ENCODE results near the gene PRKCA.

Gene PRKCA

GRCh38 chr17:66413559-66414520 is 111.4 kb downstream of the PRKCA start:
- H3K4me3 ChIP-seq (ENCODE audit: low read length) = no peak overlapping the region
- no peaks in the 10 kb centered on the region for H3K27me3 ChIP-seq (ENCODE audit: control insufficient read depth, insufficient read depth, low read length)
- H3K27ac ChIP-seq (ENCODE audit: low read length) = no peak overlapping the region
- WGBS (ENCODE audit: insufficient coverage, insufficient read length) = no CpG with 5 or more reads among the region's 13 CpGs
- no peak for DNase-seq (ENCODE audit: low read depth, low spot score)
- no peaks in the 10 kb centered on the region for H3K9me3 ChIP-seq (ENCODE audit: control insufficient read depth, insufficient read depth, low read length)
- H3K36me3 ChIP-seq (ENCODE audit: control insufficient read depth, insufficient read depth, low read length) = no peaks in the 10 kb centered on the region
- no peaks in the 10 kb centered on the region for H3K4me1 ChIP-seq (ENCODE audit: control insufficient read depth, insufficient read depth, low read length)

- no peak for DNase-seq (ENCODE audit: low read depth, low spot score)
- Histone ChIP-seq H3K9me3 (ENCODE audit: control insufficient read depth, insufficient read depth, low read length) (no peaks in the 10 kb centered on the region), H3K4me1 (ENCODE audit: control insufficient read depth, insufficient read depth, low read length) (no peaks in the 10 kb centered on the region)
These were observed 112.3 kb downstream of the PRKCA start for GRCh38 chr17:66414561-66415175.

GRCh38 chr17:66415366-66416206 is 113.2 kb downstream of the PRKCA start:
- WGBS (ENCODE audit: insufficient coverage, insufficient read length) = no CpG with 5 or more reads among the region's 11 CpGs
- Histone ChIP-seq H3K36me3 (ENCODE audit: control insufficient read depth, insufficient read depth, low read length) (no peaks in the 10 kb centered on the region), H3K27me3 (ENCODE audit: control insufficient read depth, insufficient read depth, low read length) (no peaks in the 10 kb centered on the region), H3K9me3 (ENCODE audit: control insufficient read depth, insufficient read depth, low read length) (no peaks in the 10 kb centered on the region), H3K4me3 (ENCODE audit: low read length) (no peak overlapping the region), H3K27ac (ENCODE audit: low read length) (no peak overlapping the region), H3K4me1 (ENCODE audit: control insufficient read depth, insufficient read depth, low read length) (no peaks in the 10 kb centered on the region)
- DNase-seq (ENCODE audit: low read depth, low spot score) = no peak

More at GRCh38 chr17:66414561-66415175, 112.3 kb downstream of the PRKCA start:
- Histone ChIP-seq H3K27me3 (ENCODE audit: control insufficient read depth, insufficient read depth, low read length) (no peaks in the 10 kb centered on the region), H3K4me3 (ENCODE audit: low read length) (no peak overlapping the region), H3K27ac (ENCODE audit: low read length) (no peak overlapping the region), H3K36me3 (ENCODE audit: control insufficient read depth, insufficient read depth, low read length) (no peaks in the 10 kb centered on the region)
- WGBS (ENCODE audit: insufficient coverage, insufficient read length) = no CpG with 5 or more reads among the region's 4 CpGs

- no CpG with 5 or more reads among the region's 12 CpGs for WGBS (ENCODE audit: insufficient coverage, insufficient read length)
- H3K4me3 ChIP-seq (ENCODE audit: low read length) = no peak overlapping the region
- H3K27ac ChIP-seq (ENCODE audit: low read length) = no peak overlapping the region
- no peaks in the 10 kb centered on the region for H3K4me1 ChIP-seq (ENCODE audit: control insufficient read depth, insufficient read depth, low read length)
- no peaks in the 10 kb centered on the region for H3K9me3 ChIP-seq (ENCODE audit: control insufficient read depth, insufficient read depth, low read length)
- no peak for DNase-seq (ENCODE audit: low read depth, low spot score)
- no peaks in the 10 kb centered on the region for H3K27me3 ChIP-seq (ENCODE audit: control insufficient read depth, insufficient read depth, low read length)
- no peaks in the 10 kb centered on the region for H3K36me3 ChIP-seq (ENCODE audit: control insufficient read depth, insufficient read depth, low read length)
These were observed 114.0 kb downstream of the PRKCA start for GRCh38 chr17:66416207-66416940.

GRCh38 chr17:66417300-66417719 is 114.9 kb downstream of the PRKCA start:
- WGBS (ENCODE audit: insufficient coverage, insufficient read length) = no CpG with 5 or more reads among the region's 2 CpGs
- H3K4me3 ChIP-seq (ENCODE audit: low read length) = no peak overlapping the region
- no peak for DNase-seq (ENCODE audit: low read depth, low spot score)
- no peaks in the 10 kb centered on the region for H3K4me1 ChIP-seq (ENCODE audit: control insufficient read depth, insufficient read depth, low read length)
- no peak overlapping the region for H3K27ac ChIP-seq (ENCODE audit: low read length)
- no peaks in the 10 kb centered on the region for H3K9me3 ChIP-seq (ENCODE audit: control insufficient read depth, insufficient read depth, low read length)
- H3K36me3 ChIP-seq (ENCODE audit: control insufficient read depth, insufficient read depth, low read length) = no peaks in the 10 kb centered on the region
- no peaks in the 10 kb centered on the region for H3K27me3 ChIP-seq (ENCODE audit: control insufficient read depth, insufficient read depth, low read length)

- Histone ChIP-seq H3K9me3 (ENCODE audit: control insufficient read depth, insufficient read depth, low read length) (no peaks in the 10 kb centered on the region), H3K27ac (ENCODE audit: low read length) (no peak overlapping the region), H3K27me3 (ENCODE audit: control insufficient read depth, insufficient read depth, low read length) (no peaks in the 10 kb centered on the region), H3K4me3 (ENCODE audit: low read length) (no peak overlapping the region), H3K4me1 (ENCODE audit: control insufficient read depth, insufficient read depth, low read length) (no peaks in the 10 kb centered on the region), H3K36me3 (ENCODE audit: control insufficient read depth, insufficient read depth, low read length) (no peaks in the 10 kb centered on the region)
- no peak for DNase-seq (ENCODE audit: low read depth, low spot score)
- no CpG with 5 or more reads among the region's 3 CpGs for WGBS (ENCODE audit: insufficient coverage, insufficient read length)
These were observed 118.6 kb downstream of the PRKCA start for GRCh38 chr17:66420961-66421371.

- Histone ChIP-seq H3K4me3 (ENCODE audit: low read length) (no peak overlapping the region), H3K4me1 (ENCODE audit: control insufficient read depth, insufficient read depth, low read length) (no peaks in the 10 kb centered on the region), H3K27ac (ENCODE audit: low read length) (no peak overlapping the region), H3K9me3 (ENCODE audit: control insufficient read depth, insufficient read depth, low read length) (no peaks in the 10 kb centered on the region), H3K27me3 (ENCODE audit: control insufficient read depth, insufficient read depth, low read length) (no peaks in the 10 kb centered on the region), H3K36me3 (ENCODE audit: control insufficient read depth, insufficient read depth, low read length) (no peaks in the 10 kb centered on the region)
- WGBS (ENCODE audit: insufficient coverage, insufficient read length) = no CpG with 5 or more reads among the region's 2 CpGs
- DNase-seq (ENCODE audit: low read depth, low spot score) = no peak
These were observed 119.8 kb downstream of the PRKCA start for GRCh38 chr17:66422186-66422585.

GRCh38 chr17:66423056-66423955 is 120.9 kb downstream of the PRKCA start:
- H3K9me3 ChIP-seq (ENCODE audit: control insufficient read depth, insufficient read depth, low read length) = no peaks in the 10 kb centered on the region
- H3K36me3 ChIP-seq (ENCODE audit: control insufficient read depth, insufficient read depth, low read length) = no peaks in the 10 kb centered on the region
- H3K27me3 ChIP-seq (ENCODE audit: control insufficient read depth, insufficient read depth, low read length) = no peaks in the 10 kb centered on the region
- H3K27ac ChIP-seq (ENCODE audit: low read length) = no peak overlapping the region
- no CpG with 5 or more reads among the region's 10 CpGs for WGBS (ENCODE audit: insufficient coverage, insufficient read length)
- no peak for DNase-seq (ENCODE audit: low read depth, low spot score)
- H3K4me3 ChIP-seq (ENCODE audit: low read length) = no peak overlapping the region
- H3K4me1 ChIP-seq (ENCODE audit: control insufficient read depth, insufficient read depth, low read length) = no peaks in the 10 kb centered on the region

- Histone ChIP-seq H3K36me3 (ENCODE audit: control insufficient read depth, insufficient read depth, low read length) (no peaks in the 10 kb centered on the region), H3K9me3 (ENCODE audit: control insufficient read depth, insufficient read depth, low read length) (no peaks in the 10 kb centered on the region), H3K27me3 (ENCODE audit: control insufficient read depth, insufficient read depth, low read length) (no peaks in the 10 kb centered on the region), H3K4me1 (ENCODE audit: control insufficient read depth, insufficient read depth, low read length) (no peaks in the 10 kb centered on the region), H3K27ac (ENCODE audit: low read length) (no peak overlapping the region), H3K4me3 (ENCODE audit: low read length) (no peak overlapping the region)
- DNase-seq (ENCODE audit: low read depth, low spot score) = no peak
- WGBS (ENCODE audit: insufficient coverage, insufficient read length) = no CpG with 5 or more reads among the region's 12 CpGs
These were observed 123.5 kb downstream of the PRKCA start for GRCh38 chr17:66425756-66426396.

All from iPS DF 6.9 (cell line).